ENCODE measurements around the gene PHF21A. TPM values are rescaled to one million over a fixed set of nuclear protein-coding genes. Genes with fewer than 3 reads are reported as not detected.
"Not testable (repeated sequence)": the region's sequence is repeated elsewhere in the genome, so short reads cannot be mapped to it uniquely, and the experiment has no call there.

PHF21A gene
- total RNA-seq, 1 donor from 2014 or later = 30.3 TPM

DNA sequence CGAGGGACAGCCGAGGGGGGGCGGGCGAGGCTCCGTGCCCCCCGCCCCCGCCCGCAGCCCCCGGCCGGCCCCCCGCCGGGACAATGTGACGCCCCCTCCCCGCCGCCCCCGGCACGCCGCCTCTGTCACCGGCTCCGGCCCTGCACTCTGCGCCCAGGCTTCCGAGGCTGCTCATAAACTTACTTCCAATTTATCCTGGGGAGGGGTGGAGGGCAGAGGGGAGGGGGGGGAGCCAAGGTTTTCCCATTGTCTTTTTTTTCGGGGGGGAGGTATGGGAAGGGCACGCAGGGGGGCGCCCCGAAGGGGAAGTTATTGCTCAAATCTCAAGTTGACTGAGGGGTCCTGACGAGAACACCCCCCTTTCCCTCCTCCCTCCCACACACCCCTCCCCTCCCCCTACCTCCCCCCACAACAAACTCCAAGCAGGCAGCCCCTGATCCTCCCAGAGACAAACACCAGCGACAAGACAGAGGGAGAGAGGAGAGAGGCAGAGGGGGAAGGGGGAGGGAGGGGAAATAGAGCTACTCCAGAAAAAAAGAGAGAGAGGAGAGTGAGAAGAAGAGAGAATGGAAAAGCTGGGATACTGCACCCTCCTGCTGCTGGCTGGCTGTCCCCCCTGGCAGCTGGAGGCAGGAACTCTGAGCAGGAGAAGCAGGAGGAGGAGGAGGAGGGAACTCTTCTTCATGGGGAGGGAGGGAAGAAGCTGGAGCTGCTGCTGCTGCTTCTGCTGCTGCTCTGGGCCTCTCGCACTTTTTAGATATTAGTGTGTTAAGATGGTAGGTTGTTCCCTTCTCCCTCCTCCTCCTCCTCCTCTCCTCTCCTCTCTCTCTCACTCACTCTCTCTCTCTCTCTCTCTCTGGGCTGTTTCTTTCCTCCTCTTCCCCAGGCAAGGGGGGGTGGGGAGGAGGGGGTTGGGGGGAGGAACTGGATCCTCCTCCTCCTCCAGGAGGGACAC is 631 bp downstream of the PHF21A start:
- DNase-seq (ENCODE audit: extremely low read depth, low read depth, low spot score) = no peak

DNA sequence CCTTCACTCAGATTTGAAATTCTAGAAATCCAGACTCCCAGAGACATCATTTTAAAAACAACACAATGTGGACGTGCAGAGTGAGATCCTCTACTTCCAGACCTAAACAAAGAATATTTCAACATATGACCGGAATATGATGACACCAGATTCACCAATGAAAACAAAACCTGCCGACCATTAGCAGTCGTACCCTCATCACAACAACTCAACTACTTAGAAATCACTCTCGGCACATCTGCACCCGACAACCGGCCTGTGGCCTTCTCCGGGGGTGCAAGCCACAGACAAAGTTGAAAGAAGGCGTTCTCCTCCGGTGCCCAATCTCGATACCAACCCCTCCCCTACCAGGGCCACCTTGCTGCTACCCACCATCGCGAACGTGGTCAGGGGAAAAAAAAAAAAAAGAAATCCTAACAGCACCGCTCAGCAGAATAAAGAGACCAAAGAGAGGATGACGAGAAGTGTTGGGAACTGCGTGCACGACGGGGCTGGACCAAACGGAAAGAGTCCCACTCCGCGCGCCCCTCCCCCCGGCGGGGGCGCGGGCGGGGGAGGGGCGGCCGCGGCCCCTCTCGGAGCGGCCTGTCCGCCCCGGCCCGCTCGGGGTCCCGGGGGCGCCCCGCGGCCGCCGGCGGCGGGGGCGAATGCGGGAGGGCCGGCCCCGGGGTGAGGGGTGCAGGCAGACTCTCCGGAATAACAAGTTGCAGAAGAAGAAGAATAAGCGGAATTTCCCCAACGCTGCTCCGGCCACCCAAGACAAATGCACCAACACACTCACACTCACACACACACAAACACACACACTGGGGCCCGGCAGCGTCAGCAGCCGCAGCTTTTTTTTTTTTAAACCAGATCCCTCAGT is 1.7 kb downstream of the PHF21A start:
- no peak for DNase-seq (ENCODE audit: extremely low read depth, low read depth, low spot score)

DNA sequence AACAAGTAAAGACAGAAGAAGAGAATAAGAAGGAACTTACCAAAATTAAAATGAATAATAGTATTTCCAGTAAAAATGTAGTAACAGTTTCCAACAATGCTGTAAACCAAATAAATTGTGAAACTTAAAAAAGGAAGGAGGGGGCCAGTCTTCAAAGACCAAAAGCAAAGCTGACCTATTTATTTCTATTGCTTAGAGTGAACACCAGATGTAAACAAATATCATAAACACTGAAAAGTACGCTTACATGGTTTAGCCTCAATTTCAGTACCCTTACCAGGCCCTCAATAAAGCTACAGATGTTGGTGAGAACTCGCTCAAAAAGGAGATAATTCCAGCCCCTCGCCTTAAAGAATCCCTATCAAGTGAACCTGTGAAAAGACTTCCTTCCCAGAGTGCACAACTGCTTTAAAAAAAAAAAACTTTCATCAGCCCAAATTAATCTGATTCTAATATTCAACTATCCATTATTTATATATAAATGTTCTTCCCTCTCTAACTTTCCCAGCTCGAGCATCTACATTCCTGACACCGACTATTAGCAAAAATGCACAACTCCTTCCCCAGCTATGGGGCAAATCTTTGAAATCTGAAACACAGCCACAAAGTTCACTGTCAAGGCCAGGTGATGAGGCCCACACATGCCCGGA is 2.4 kb downstream of the PHF21A start:
- no peak for DNase-seq (ENCODE audit: extremely low read depth, low read depth, low spot score)

DNA sequence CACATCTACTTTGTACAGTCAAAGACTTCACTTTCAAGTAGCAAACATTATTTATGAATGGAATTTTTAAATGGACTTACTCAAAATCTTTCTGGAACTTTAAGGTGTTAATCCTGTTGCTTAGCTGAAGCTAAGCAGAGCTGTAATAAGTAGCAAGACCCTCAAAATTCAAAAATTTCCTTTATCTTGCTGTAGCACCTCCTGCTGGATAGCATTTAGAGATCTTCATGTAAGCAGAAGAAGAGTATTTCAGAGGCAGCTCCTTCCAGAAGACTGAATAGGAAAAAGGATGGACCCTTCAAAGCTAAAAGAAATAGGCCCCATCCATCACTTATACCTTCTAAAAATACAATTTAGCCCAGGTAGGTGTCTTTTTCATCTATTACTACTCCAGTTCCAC is 3.4 kb downstream of the PHF21A start:
- no peak for DNase-seq (ENCODE audit: extremely low read depth, low read depth, low spot score)

DNA sequence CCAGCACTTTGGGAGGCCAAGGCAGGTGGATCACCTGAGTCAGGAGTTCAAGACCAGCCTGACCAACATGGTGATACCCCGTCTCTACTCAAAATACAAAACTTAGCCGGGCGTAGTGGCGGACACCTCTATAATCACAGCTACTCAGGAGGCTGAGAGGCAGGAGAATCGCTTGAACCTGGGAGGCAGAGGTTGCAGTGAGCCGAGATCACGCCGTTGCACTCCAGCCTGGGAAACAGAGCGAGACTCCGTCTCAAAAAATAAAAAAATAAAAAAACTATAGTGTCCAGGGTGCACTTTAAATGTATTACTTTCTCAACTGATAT is 4.6 kb downstream of the PHF21A start:
- not testable (repeated sequence) for DNase-seq (ENCODE audit: extremely low read depth, low read depth, low spot score)

DNA sequence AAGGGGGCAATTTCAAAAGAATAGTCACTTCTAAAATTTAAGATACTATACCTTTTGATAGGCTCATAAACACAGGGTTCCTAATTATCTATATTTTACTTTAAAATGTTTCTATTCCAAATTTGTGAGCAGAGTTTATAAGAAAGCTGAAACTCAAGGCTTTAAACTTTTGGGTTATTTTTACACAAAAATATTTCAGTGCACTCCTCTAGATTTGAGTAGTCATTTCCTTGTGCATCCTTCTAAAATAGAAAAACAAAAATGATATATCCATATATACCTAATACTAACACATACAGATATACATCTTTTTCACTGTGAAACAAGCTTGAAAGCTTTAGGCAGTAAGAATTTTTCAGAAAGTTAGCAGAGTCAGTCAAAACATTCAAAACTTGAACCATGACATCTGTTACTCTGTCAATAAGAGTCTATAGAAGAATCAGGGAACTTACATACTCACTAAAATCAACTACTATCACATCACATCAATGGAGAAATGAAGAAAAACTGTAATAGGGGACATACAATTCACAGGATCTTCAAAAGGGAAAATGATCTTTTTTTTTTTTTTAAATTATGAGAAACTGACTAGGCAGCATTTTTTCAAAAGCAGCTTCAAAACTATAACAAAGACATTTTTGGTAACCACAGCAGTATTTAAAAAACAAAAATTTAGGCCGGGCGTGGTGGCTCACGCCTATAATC is 5.1 kb downstream of the PHF21A start:
- no peak for DNase-seq (ENCODE audit: extremely low read depth, low read depth, low spot score)

DNA sequence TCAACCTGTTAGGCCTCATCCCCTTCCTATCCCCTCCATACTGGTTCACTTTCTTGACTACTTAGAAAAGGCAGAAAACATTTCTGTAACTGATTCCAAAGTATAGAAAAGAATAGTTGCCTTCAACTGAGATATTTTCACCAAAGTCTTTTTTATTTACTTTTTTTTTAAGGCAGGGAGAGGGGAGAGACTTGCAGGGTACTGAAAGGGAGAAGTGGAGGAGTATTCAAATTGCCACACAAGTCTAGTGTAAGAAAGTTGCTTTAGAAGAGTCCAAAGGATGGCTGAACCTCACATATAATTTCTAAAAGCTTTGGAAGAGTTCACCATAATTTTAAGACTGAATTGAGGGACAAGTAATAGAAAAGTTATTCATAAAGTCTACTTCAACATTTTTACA is 6.3 kb downstream of the PHF21A start:
- no peak for DNase-seq (ENCODE audit: extremely low read depth, low read depth, low spot score)

DNA sequence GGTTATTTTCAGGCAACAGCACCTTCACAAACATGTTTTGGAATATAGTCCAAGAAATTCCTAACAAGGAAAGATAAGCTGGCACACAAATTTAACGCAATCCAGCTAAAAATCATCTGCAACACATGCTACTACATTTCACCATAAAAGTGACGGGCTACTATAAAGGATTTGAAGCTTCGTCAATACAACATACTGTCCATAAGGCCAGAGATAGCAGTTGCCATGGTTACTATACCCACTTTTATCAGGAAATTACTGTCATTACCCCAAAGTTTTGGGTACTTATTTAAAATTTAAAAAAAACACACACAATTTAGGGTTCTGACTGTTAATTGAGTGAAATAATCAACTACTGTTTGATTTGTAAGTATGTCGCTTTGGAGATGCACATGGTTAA is 6.9 kb downstream of the PHF21A start:
- DNase-seq (ENCODE audit: extremely low read depth, low read depth, low spot score) = no peak

DNA sequence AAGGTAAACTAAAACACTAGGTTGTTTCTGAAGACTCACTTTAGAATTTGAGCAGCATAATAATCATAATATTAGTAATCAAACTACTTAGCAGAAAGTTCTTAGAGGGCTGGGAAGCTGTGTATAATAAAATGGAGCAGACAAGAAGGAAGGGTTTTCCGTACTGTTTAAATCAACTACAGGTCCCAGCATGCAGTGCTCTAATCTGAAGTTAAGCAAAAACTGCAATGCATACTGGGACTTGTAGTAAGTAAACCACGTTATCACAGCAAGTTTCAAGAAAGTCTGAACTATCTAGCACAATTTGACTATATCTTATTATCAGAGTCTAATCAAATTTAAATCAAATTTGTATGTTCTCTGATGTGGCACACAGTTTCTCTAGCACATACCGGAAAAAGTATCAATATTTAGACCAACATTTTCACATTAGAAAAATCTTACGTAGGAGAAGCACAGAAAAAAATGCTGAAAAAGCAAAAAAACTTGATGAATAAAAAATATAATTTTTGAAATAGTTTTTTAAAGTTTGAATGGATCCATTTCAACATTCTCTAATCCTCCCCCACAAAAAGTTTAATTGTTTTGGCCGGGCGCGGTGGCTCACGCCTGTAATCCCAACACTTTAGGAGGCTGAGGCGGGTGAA is 8.2 kb downstream of the PHF21A start:
- DNase-seq (ENCODE audit: extremely low read depth, low read depth, low spot score) = peak; percentile 16

DNA sequence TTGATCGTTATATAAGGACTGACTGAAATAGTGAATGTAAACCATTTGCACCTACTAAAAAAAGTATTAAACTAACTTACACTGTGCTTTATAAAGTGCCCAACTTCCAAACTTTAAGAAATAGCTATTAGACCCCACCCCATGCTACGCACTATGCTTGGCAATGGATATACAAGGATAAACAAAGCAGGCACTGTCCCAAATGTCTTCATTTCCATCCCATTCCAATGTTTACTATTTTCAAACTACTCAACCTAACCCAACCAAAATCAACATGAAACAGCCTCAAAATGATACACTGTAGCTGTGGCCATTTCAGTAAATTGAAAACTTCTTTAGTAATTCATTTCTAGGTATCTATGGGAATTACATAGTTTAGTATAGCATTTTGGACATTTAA is 12.5 kb downstream of the PHF21A start:
- DNase-seq (ENCODE audit: extremely low read depth, low read depth, low spot score) = no peak

DNA sequence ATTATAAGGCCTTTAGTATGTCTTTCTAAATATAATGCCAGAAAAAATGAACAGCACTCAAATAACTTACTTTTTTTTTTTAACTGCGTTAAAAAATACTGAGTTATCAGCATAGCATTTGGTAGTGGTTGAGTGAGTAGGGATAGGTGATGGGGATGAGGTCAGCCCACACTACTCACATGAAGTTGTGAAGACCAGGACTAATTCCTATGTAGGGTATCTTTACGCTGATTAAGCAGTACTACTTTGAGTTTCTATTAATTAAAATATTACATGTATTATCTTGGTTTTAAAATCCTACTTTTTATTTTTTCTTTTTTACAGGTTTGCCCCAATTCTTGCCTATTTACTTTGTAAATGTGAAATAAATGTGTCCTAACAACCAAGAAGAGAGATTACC is 13.5 kb downstream of the PHF21A start:
- DNase-seq (ENCODE audit: extremely low read depth, low read depth, low spot score) = no peak

DNA sequence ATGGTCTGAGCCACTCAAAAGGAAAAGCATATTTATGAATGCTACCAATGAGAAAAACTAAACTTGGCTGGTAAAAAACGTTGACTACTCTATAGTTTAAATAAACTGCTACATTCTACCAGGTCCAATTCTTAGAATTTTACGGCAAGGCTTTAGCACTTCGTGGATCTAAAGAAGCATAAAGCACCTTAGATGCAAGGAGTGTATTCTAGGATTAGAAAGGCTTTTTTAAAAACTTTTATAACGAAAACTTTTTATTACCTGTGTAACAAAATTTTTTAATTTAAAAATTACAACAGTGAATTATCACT is 13.9 kb downstream of the PHF21A start:
- DNase-seq (ENCODE audit: extremely low read depth, low read depth, low spot score) = no peak

DNA sequence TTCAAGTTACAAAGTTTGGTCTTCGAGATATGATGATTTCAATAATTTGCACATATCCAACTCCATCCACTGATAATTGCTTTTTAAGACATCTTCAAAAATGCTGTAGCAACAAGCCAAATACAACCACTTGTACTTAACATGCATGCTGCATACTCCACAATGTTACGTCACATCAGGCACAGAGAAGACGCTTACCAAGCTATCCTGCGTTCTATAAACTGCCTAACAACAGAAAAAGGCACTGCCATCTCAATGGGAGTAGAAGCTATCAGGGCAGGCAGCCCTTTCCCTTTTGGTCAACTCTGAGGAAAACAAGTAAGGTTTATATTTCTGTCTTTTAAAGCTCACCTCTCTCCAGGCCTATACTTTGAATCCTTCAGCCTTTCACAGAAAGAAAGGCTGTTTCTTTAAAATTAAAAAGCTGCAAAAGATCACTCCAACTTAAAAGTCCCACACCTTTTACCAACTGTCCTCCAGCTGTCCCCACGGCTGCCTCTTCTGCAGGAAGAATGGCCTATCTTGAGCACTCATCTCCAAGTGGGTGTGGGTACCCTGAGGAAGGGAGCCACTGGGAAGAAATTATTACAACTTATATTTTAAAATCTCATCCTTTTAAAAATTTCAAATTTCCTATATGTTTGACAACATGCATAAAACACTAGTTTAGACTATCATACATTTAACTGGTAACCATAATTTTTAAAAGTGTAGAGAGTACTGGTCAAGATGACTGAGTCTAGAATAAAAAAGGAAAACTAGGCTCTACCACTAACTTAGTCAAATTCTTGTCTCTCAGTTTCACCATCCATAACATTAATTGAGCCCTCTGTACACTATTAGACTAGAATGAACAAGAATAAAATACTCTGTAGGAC is 14.5 kb downstream of the PHF21A start:
- DNase-seq (ENCODE audit: extremely low read depth, low read depth, low spot score) = no peak

DNA sequence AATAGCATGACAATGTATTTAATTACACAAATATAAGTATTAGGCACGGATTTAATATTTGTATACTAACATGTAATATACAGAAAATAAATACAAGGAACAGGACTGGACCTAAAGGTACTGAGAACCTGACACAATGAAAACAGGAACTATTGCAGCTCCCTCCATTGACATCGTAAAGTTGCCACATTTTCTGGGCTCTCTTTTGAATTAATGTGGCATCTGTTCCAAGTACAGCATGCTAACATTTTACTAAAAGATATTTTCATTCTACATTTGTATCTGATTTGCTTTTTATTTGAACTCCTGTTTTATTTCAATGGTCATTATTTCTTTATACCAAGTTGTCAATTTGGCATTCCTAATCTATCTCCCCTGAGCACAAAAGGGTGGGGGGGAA is 15.3 kb downstream of the PHF21A start:
- DNase-seq (ENCODE audit: extremely low read depth, low read depth, low spot score) = no peak

DNA sequence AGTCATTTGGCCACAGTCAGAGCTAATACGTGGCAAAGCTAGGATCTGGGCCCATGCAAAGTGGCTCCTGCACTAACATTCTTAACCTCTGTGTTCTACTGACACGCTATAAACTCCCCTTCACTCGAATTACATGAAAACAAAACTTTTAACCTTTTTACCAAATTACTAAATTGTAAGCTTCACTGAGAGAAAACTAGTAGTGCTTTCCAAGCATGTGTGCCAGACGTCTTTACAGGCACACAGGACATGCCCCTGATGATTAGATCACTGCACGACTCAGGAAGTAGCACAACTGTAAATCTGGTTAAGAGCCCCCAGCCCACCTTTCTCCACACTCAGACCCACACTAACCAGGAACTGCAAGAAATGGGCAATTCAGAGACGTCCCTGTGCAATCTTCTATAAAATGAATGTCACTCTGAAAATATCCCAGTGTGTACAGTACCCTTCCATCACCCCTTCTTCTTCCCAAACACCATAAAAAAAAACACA is 16.1 kb downstream of the PHF21A start:
- no peak for DNase-seq (ENCODE audit: extremely low read depth, low read depth, low spot score)

DNA sequence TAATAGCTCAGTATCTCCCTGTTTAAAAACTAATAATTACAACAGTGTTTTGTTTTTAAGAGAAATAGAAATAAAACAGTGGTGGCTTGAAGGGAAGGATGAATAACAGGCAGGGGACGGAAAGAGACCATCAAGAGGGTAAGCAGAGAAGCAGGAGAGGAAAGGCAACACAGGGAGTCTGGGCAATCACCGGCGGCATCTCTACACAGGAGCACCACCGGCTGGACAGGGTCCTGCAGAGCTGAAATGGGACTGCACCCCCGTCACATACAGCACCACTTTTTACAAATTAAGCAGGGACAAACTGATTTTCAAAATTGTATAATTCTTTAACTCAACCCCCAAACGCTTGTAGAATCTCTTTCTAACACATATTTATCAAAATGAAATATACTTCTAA is 18.4 kb downstream of the PHF21A start:
- no peak for DNase-seq (ENCODE audit: extremely low read depth, low read depth, low spot score)

DNA sequence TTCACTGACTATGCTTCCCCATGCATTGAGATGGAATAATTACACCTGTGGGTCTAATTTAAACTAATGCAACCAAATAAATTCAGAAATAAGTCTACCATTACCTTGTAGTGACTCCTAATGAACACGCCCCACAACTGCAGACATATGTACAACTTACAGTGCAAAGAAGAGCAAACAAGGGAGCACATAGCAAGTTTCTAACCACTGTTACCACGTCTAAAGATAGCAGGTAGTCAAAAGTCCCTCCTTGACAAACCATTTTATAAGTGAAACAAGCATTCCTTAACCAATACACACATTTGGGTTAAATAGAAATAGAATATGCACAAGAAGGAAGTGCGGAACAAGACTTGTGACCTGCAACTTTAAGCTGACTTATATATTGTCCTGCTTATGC is 20.6 kb downstream of the PHF21A start:
- no peak for DNase-seq (ENCODE audit: extremely low read depth, low read depth, low spot score)

DNA sequence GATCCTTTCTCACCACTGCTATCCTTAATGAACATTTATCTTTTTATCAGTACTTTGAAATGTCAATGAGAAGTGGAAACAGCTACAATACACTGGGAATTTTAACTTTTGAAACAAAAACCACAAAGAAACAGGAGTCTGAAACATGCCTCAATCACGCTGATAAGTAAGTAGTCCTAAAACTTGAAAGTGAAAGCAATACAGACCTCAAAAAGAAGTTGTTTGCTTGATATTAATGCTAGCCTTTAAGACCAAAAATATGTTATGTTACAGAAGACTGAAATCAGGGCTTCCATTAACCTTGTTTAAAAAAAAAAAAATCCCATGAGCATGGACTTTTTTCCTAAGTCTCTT is 21.3 kb downstream of the PHF21A start:
- DNase-seq (ENCODE audit: extremely low read depth, low read depth, low spot score) = no peak

DNA sequence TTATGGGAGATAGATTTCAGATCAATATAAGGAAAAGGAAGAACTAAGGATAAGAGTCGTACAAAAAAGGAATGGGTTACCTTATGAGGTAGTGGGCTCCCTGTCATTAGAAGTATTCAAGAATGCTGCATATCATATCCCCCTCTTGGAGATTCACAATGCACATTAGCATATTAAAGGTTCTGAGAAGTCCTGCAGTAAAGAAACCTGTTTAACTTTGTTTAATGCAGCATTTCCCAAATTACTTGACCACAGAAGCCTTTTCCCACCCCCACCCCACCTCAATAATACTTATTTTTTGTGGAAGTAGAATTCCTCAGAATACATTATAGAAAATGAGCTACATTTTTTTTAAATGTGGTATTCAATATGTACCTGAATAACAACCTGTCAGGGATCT is 30.9 kb downstream of the PHF21A start:
- DNase-seq (ENCODE audit: extremely low read depth, low read depth, low spot score) = no peak

Data from glomerular endothelial cell (primary cell).